ENCODE results near the gene ERMP1. TPM values are rescaled to one million over a fixed set of nuclear protein-coding genes. Genes with fewer than 3 reads are reported as not detected.

The ERMP1 gene
- total and polyA plus RNA-seq, 10 of the 15 experiments (the other 5 are each of a cell fraction or from before 2014, with no cell fraction given): 2.4 to 42.1 (median 8.1) TPM

DNA sequence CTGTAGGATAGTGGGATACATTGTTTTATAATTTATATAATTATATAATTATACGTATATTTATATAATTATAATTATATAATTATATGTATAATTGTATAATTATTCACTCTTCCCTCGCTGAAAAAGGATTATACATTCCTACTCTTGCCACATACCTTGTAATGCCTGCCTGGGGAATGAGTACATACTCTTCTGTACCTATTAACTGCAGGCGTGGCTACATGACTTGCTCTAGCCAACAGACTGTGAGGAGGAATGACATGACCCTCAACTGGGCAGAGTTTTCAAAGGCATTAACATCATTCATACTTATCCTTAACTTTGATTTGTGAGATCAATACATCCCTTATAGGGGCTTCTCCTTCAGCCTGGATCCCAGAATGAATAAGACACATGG is 19.1 kb downstream of the ERMP1 start:
- POLR2A ChIA-PET: no interaction called here
- ATAC-seq (no peak), FAIRE-seq (no peak), DNase-seq (ENCODE audit: low read depth, low spot score) (no peak)
- Histone ChIP-seq H4K20me1 (ENCODE audit: control insufficient read depth, insufficient read depth) (no peaks in the 10 kb centered on the region), H3K4me1 (ENCODE audit: control insufficient read depth, insufficient read depth, low read length) (no peaks in the 10 kb centered on the region), H3K9me3 (replicated peaks; ENCODE audit: control insufficient read depth, insufficient read depth, low read length) (no peaks in the 10 kb centered on the region), H3K27me3 (replicated peaks in 1 of 2; ENCODE audit: control insufficient read depth in 2 of 2, insufficient read depth in 2 of 2, low read length in 1 of 2) (no peaks in the 10 kb centered on the region), H3K79me2 (ENCODE audit: control insufficient read depth, insufficient read depth, low read length) (no peaks in the 10 kb centered on the region), H2AFZ (ENCODE audit: control insufficient read depth, low read depth, low read length) (no peak overlapping the region), H3K4me2 (ENCODE audit: control insufficient read depth, insufficient read depth) (no peak overlapping the region), H3K27ac (ENCODE audit: control insufficient read depth, insufficient read depth) (no peak overlapping the region), H3K4me3 (no peak overlapping the region), H3K36me3 (ENCODE audit: control insufficient read depth in 2 of 2, insufficient read depth in 2 of 2, low read length in 1 of 2) (peaks cover 0 to 19% of the 10 kb centered on the region in 2 experiments; a peak in 3 of 4 replicates), H3K9ac (ENCODE audit: control insufficient read depth, insufficient read depth, low read length) (no peak overlapping the region)
- 75% methylated on average over 3 of the region's 3 CpGs for WGBS (ENCODE audit: insufficient coverage, insufficient replicate concordance, low lambda C conversion rate, missing lambda C conversion rate)
- RAD21 ChIA-PET (ENCODE audit: unreplicated experiment): no interaction called here
- CTCF ChIA-PET: no interaction called here
- no TSS peak for BruUV-seq (replicated peaks)
- SMC1A ChIA-PET (ENCODE audit: uncharacterized antibody, unreplicated experiment): no interaction called here
- TF ChIP-seq, protein P1, sequence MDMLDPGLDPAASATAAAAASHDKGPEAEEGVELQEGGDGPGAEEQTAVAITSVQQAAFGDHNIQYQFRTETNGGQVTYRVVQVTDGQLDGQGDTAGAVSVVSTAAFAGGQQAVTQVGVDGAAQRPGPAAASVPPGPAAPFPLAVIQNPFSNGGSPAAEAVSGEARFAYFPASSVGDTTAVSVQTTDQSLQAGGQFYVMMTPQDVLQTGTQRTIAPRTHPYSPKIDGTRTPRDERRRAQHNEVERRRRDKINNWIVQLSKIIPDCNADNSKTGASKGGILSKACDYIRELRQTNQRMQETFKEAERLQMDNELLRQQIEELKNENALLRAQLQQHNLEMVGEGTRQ (IDR thresholded peaks at IDR 0.05; ENCODE audit: borderline replicate concordance, low read depth, low read length): no peak
- no peak for TF ChIP-seq RCOR1 (conservative IDR thresholded peaks at IDR 0.05; ENCODE audit: low read depth, low read length)
- TF ChIP-seq LARP7 (IDR thresholded peaks at IDR 0.05): no peak
- no peak for TF ChIP-seq CHD2 (IDR thresholded peaks at IDR 0.05; ENCODE audit: borderline replicate concordance, low read depth, low read length)
- no peak for TF ChIP-seq MXI1 (IDR thresholded peaks at IDR 0.05; ENCODE audit: low read depth, low read length)
- TF ChIP-seq RAD51 (IDR thresholded peaks at IDR 0.05): no peak
- TF ChIP-seq, protein P2, sequence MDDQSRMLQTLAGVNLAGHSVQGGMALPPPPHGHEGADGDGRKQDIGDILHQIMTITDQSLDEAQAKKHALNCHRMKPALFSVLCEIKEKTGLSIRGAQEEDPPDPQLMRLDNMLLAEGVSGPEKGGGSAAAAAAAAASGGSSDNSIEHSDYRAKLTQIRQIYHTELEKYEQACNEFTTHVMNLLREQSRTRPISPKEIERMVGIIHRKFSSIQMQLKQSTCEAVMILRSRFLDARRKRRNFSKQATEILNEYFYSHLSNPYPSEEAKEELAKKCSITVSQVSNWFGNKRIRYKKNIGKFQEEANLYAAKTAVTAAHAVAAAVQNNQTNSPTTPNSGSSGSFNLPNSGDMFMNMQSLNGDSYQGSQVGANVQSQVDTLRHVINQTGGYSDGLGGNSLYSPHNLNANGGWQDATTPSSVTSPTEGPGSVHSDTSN (IDR thresholded peaks at IDR 0.05; ENCODE audit: insufficient replicate concordance, low read depth, low read length): no peak
- TF ChIP-seq SMC3 (IDR thresholded peaks at IDR 0.05; ENCODE audit: borderline replicate concordance, low read length): no peak
- intact Hi-C loops (cut with micrococcal nuclease; ENCODE audit: unreplicated experiment): no loop called here
- in situ Hi-C loops (cut with MboI): no loop called here

Data from GM12878 (cell line).